Transverse colon (tissue), 4 donors: Measurements from ENCODE around the gene C2CD4D. TPM values are rescaled to one million over a fixed set of nuclear protein-coding genes. Genes with fewer than 3 reads are reported as not detected.

ENCODE experiments used
- DNase-seq: peaks from one replicate; pipeline ENCODE4 v3.0.0-alpha.2; 2019
- H3K27ac ChIP-seq, 4 donors: fragments of 200-600 bp; sonication (generic); 2 replicates each; pipeline ENCODE4 v1.5.1; 2016 to 2018; ENCODE audit warnings: inconsistent platforms in 4 of 4
- H3K27me3 ChIP-seq: fragments of 200-600 bp; sonication (generic); 2 replicates; pipeline ENCODE4 v1.5.1; 2017; ENCODE audit warnings: inconsistent platforms
- H3K36me3 ChIP-seq, 4 donors: fragments of 200-600 bp; sonication (generic); 2 replicates each; pipeline ENCODE4 v1.5.1; 2017 to 2019; ENCODE audit warnings: inconsistent platforms in 4 of 4
- H3K4me1 ChIP-seq, 4 donors: fragments of 200-600 bp; sonication (generic); 2 replicates each; pipeline ENCODE4 v1.5.1; 2017 to 2020; ENCODE audit warnings: inconsistent platforms in 4 of 4
- H3K4me3 ChIP-seq, 4 donors: fragments of 200-600 bp; sonication (generic); 1 replicate in 1 of 4; 2 replicates in 3 of 4; pipeline versions ENCODE4 v1.5.1 to v1.6.1; 2017 to 2019; ENCODE audit warnings: inconsistent platforms in 4 of 4
- H3K9me3 ChIP-seq, 2 donors: fragments of 200-600 bp; sonication (generic); 2 replicates each; pipeline ENCODE4 v1.5.1; 2017 to 2019; ENCODE audit warnings: inconsistent platforms in 2 of 2
- CTCF ChIP-seq, 5 experiments: fragments of 200-600 bp in 3 of 5; fragments of 450-650 bp in 2 of 5; sonication (generic) in 3 of 5; IDR thresholded peaks; 1 replicate in 2 of 5; 2 replicates in 3 of 5; pipeline ENCODE4 v1.5.1; 2016 to 2017; ENCODE audit warnings: antibody characterized with exemption in 5 of 5, inconsistent platforms in 3 of 5, mild to moderate bottlenecking in 2 of 5, moderate library complexity in 1 of 5
- EP300 ChIP-seq: sonication (generic); formaldehyde crosslinking; IDR thresholded peaks from one replicate; pipeline ENCODE4 v1.6.1; 2017; ENCODE audit warnings: antibody characterized with exemption, low read depth
- POLR2A ChIP-seq: fragments of 450-650 bp; IDR thresholded peaks from one replicate; pipeline ENCODE4 v1.6.1; 2016; ENCODE audit warnings: antibody characterized with exemption, mild to moderate bottlenecking, moderate library complexity
- POLR2AphosphoS5 ChIP-seq, 3 donors: sonication (generic); formaldehyde crosslinking; IDR thresholded peaks; one replicate each; pipeline ENCODE4 v1.6.1; 2016; ENCODE audit warnings: antibody characterized with exemption in 3 of 3
- WGBS, 2 donors: methylation state at CpG; one replicate each; pipeline ENCODE4 v1.1.5; 2018; ENCODE audit warnings: low coverage in 1 of 2; 5-methylcytosine and 5-hydroxymethylcytosine counted together
- in situ Hi-C, 4 donors: fragments of 200-750 bp; cut with MboI; loops; one replicate each; pipeline versions ENCODE4 v1.15.0 to v1.15.1; 2017; ENCODE audit warnings: low sequenced_read_pairs in 3 of 4, low pct_ligation_motif_present in 1 of 4, low pct_unique_long_range_greater_than_20kb in 1 of 4
- intact Hi-C: fragments of 100-400 bp; cut with DNase I; formaldehyde crosslinking; loops from one replicate; pipeline ENCODE4 v1.15.1; 2023; ENCODE audit warnings: low total_unique reads
- total RNA-seq, 4 donors: library from RNA; depleted of rRNA; stranded (reverse); fragments of >200 nt; gene quantifications; one replicate each; pipeline ENCODE4 v1.1.0, GENCODE V29; 2016

Gene C2CD4D
- total RNA-seq, 4 donors from 2014 or later: not detected

- intact Hi-C loops: no loop called here
Observed at GRCh38 chr1:151805066-151805820, 34.4 kb downstream of the C2CD4D start, which contains the start of gene LINGO4. Gene LINGO4, minus strand, starts transcription at chr1:151805419. Its CDS starts 2,715 bp downstream, at chr1:151802704.

GRCh38 chr1:151803915-151804314 is 35.7 kb downstream of the C2CD4D start:
- Histone ChIP-seq H3K4me3 (no peak overlapping the region), H3K9me3 (no peaks in the 10 kb centered on the region), H3K27me3 (peaks cover 3% of the 10 kb centered on the region), H3K27ac (no peak overlapping the region), H3K4me1 (no peaks in the 10 kb centered on the region), H3K36me3 (no peaks in the 10 kb centered on the region)
- DNase-seq: no peak
- WGBS, 2 donors: 98% methylated on average over 3 of the region's 3 CpGs; no CpG with 5 or more reads in 1 of the 2 donors
- in situ Hi-C loops: no loop called here
- TF ChIP-seq EP300: no peak
- TF ChIP-seq CTCF (IDR thresholded peaks at IDR 0.05): no peak
- no peak for TF ChIP-seq POLR2AphosphoS5 (IDR thresholded peaks at IDR 0.05)
- no peak for TF ChIP-seq POLR2A
- intact Hi-C loops: no loop called here

More at GRCh38 chr1:151805066-151805820, 34.4 kb downstream of the C2CD4D start, which contains the start of gene LINGO4:
- Histone ChIP-seq H3K27me3 (peaks cover 3% of the 10 kb centered on the region), H3K9me3 (no peaks in the 10 kb centered on the region), H3K4me3 (no peak within 1 kb of the TSS), H3K36me3 (no peaks in the 10 kb centered on the region), H3K27ac (no peak within 1 kb of the TSS), H3K4me1 (no peaks in the 10 kb centered on the region)
- WGBS, 2 donors: 40 to 57% methylated on average over 1 to 12 of the region's 12 CpGs
- no peak for TF ChIP-seq POLR2A
- no peak for TF ChIP-seq POLR2AphosphoS5 (IDR thresholded peaks at IDR 0.05)
- no peak for TF ChIP-seq CTCF (IDR thresholded peaks at IDR 0.05)
- no peak for TF ChIP-seq EP300
- in situ Hi-C loops: no loop called here
- no peak for DNase-seq

GRCh38 chr1:151803164-151803563 is 36.5 kb downstream of the C2CD4D start:
- no peak overlapping the region for H3K27ac ChIP-seq
- no peaks in the 10 kb centered on the region for H3K4me1 ChIP-seq
- H3K36me3 ChIP-seq: no peaks in the 10 kb centered on the region
- no peaks in the 10 kb centered on the region for H3K9me3 ChIP-seq
- DNase-seq: no peak
- peaks cover 3% of the 10 kb centered on the region for H3K27me3 ChIP-seq
- intact Hi-C loops (no loop called here), in situ Hi-C loops (no loop called here)
- TF ChIP-seq EP300: no peak
- TF ChIP-seq POLR2A: no peak
- no peak for TF ChIP-seq POLR2AphosphoS5 (IDR thresholded peaks at IDR 0.05)
- TF ChIP-seq CTCF (IDR thresholded peaks at IDR 0.05): no peak
- H3K4me3 ChIP-seq: no peak overlapping the region

- H3K4me3 ChIP-seq: no peak overlapping the region
- no peak for DNase-seq
- TF ChIP-seq EP300: no peak
- TF ChIP-seq POLR2A: no peak
- TF ChIP-seq CTCF (IDR thresholded peaks at IDR 0.05): no peak
- TF ChIP-seq POLR2AphosphoS5 (IDR thresholded peaks at IDR 0.05): no peak
- WGBS, 2 donors: 96 to 100% methylated on average over 1 to 5 of the region's 5 CpGs
- H3K4me1 ChIP-seq: no peaks in the 10 kb centered on the region
- H3K36me3 ChIP-seq: no peaks in the 10 kb centered on the region
- no peaks in the 10 kb centered on the region for H3K9me3 ChIP-seq
- no peak overlapping the region for H3K27ac ChIP-seq
- peaks cover 3% of the 10 kb centered on the region for H3K27me3 ChIP-seq
- in situ Hi-C loops: no loop called here
- intact Hi-C loops: no loop called here
Observed at GRCh38 chr1:151802372-151802771, 37.2 kb downstream of the C2CD4D start.
